ENCODE measurements around the gene IDUA.
"Not testable (repeated sequence)": the region's sequence is repeated elsewhere in the genome, so short reads cannot be mapped to it uniquely, and the experiment has no call there.

The IDUA gene

DNA sequence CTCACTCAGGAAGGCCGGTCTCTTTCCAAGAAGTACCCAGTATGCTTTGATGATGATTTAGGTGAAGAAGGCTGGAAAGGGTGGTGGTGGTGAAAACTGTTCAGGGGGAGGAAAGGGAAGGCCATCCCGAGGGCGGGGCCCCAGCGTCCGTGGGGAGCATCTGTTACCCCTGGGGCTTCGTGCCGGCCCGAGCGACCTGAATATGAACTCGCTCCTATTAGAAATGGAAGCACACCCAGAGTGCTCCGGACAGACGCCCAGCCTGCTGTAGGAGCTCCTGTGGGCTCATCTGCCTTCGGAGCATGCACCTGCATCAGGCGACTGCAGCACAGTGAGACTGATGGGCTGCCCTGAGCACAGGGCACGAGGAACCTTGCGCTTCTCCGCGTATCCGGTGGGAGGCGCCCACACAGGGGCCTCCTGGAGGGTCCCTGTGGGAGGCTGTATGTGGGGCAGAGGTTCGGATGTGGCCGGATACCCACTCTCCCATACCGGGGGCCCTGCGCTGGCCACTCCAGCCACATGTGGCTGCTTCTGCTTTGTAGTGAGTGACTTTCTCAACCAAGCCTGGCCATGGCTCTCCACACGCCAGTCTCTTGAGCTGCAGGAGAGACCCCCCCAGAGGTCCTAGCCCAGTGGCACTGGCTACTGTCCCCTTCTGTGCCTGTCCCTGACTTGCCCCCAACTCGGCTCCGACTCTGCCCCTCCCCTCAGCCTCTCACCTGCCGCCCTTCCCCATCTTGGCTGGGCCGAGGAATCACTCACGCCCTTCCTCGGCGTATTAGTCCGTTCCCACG, 61.3 kb downstream of the IDUA start:
- peak in 1 of 2 experiments; percentile 34 for DNase-seq

DNA sequence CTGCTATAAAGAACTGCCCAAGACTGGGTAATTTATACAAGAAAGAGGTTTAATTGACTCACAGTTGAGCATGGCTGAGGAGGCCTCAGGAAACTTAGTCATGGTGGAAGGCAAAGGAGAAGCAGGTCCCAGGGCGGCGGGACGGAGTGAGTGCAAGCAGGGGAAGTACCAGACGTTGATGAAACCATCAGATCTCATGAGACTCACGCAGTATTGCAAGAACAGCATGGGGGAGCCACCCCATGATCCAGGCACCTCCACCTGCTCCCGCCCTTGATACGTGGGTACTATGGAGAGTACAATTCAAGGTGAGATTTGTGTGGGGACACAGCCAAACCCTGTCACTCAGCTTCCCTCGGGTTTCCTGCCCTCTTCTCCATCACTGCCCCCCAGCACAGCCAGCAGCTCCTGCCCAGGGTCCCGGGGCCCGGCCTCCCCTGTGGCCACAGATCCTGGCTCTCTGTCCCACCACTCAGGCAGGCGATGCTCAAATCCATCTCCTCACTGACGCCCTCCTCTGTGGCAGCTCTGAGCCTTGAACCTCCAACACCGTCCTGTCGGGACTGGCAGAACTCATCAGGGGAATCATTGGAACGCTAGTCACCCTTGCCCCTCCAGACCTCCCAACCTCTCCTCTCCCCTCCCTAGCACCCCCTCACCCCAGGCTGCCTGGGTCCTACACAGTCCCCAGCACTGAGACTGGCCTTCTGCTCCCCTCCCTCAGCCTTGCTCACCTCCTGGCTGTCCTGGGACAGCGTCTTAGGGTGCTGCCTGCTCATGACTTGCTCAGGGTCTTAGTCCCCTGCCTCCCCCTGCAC, 62.1 kb downstream of the IDUA start:
- DNase-seq, result no peak

DNA sequence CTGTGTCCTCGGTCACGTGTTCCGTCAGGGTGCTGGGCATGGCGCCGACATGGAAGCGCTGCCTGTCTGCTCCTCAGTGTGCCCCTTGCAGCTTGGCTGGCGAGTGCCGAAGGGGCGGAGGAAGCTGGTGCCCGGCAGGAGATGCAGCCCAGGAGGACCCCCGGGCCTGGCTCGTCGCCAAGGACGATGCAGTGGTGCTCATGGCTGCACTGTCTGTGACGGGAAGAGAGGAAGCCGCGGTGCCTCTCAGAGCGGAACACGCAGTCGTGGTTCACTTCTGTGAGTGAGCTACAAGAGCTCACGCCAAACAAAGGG, 62.7 kb downstream of the IDUA start:
- no peak for DNase-seq

DNA sequence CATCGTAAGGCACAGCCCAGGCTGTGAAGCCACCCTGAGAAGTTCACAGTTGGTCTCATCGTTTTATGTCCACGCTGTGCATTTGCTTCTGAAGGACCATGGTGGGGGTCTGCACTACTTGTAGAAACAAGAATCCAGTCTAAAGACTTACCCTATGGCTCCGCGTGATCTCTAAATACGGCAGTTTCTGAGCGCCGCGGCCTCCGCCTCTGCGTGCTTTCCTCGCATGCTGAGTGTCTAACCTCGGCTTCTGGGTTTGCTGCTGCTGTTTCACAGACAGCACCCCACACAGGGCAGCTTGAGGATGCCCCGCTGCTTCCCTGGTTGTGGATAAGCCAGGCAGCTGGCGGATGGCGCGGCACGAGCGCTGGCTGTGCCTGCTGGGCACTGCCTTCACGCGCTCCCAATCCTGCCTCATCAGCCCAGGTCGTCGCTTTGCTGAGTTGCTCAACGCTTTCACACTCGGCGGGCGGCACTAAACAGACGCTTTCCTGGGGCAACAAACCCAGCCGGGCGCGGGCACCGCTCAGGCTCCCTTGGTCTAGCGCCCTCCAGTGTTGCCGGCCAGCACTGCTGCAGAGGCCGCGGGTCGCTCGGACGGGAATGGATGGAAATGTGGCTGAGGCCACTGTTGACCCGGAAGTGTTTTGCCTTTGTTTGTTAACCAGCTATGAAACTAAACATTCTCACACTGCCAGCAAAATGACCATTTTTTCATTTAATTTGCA, 63.8 kb downstream of the IDUA start:
- peak; percentile 26 to 61 for DNase-seq

DNA sequence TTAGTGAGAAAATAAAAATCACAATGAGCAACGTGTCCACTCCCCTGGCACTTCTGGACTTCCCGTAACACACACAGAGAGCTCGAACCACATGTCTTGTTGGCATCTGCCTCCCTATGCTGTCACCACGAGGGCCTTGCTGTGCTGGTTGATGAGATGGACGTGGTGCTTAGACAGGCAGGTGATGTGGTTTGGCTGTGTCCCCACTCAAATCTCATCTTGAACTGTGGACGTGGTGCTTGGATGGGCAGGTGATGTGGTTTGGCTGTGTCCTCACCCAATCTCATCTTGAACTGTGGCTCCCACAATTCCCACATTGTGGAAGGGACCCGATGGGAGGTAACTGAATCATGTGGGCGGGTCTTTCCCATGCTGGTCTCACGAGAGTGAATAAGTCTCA, 64.6 kb downstream of the IDUA start:
- DNase-seq, result no peak

DNA sequence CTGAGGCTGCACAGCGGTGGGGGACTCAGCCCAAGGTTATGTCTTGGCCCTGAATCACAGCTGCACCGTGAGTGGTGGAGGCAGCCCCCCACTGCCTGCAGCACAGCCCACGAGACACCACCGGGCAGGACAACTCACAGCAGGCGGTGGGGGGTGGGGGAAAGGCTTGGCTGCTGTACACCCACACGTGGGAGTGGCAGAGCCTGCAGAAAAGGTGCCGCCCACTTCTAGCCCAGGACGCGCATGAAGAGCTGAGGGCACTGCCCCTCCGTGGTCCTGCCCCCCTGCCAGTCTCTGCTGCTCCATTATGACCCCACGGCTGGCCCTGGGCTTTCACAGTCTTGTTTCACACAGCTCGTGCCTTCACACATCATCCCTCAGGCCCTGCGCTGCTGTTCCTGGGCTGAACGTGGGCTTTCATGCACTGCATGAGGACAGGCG, 65.4 kb downstream of the IDUA start:
- DNase-seq, result no peak

DNA sequence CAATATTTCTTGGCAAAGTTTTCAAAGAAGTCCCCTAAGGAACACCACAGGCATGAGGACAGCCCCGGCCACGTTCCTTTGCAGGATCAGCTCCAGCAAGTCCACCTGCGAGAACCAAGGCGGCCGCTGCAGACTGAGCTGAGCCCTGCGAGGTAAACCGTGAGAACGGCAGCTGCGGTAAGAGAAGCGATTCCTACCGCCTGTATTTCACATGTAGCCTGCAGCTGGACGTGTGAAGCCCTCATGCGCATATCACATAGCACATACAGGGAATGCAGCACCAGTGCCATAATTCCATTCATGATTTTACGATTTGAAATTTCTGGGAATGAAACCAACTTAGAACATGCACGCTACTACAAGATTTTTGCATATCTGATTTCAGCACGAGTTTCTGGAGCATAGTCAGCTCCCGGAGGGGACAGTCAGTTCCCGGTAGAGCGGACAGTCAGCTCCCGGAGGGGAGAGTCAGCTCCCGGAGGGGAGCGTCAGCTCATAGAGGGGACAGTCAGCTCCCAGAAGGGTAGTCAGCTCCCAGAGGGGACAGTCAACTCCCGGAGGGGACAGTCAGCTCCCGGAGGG, 66.3 kb downstream of the IDUA start:
- peak in 1 of 2 experiments; percentile 48 for DNase-seq

DNA sequence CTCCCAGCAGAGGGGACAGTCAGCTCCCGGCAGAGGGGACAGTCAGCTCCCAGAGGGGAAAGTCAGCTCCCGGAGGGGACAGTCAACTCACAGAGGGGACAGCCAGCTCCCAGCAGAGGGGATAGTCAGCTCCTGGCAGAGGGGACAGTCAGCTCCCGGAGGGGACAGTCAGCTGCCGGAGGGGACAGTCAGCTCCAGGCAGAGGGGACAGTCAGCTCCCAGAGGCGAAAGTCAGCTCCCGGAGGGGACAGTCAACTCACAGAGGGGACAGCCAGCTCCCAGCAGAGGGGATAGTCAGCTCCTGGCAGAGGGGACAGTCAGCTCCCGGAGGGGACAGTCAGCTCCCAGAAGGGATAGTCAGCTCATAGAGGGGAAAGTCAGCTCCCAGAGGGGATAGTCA, 67.0 kb downstream of the IDUA start:
- DNase-seq, result not testable (repeated sequence)

Data from NCI-H526 (cell line).